ENCODE data around the gene TFIP11.
A peak's percentile ranks its signal among the peaks of the same experiment; 100 is the strongest.

TFIP11 gene

GRCh38 chr22:26481112-26481693 lies 31.1 kb downstream of the TFIP11 start:
- DNase-seq (ENCODE audit: insufficient read length, low spot score) = no peak
- no peak for FAIRE-seq

GRCh38 chr22:26480611-26480932 lies 31.7 kb downstream of the TFIP11 start:
- no peak for FAIRE-seq

GRCh38 chr22:26479792-26480610 lies 32.3 kb downstream of the TFIP11 start:
- FAIRE-seq (peak; percentile 84), DNase-seq (ENCODE audit: insufficient read length, low spot score) (no peak)

More at GRCh38 chr22:26480611-26480932, 31.7 kb downstream of the TFIP11 start:
- DNase-seq (ENCODE audit: insufficient read length, low spot score) = no peak

DNA sequence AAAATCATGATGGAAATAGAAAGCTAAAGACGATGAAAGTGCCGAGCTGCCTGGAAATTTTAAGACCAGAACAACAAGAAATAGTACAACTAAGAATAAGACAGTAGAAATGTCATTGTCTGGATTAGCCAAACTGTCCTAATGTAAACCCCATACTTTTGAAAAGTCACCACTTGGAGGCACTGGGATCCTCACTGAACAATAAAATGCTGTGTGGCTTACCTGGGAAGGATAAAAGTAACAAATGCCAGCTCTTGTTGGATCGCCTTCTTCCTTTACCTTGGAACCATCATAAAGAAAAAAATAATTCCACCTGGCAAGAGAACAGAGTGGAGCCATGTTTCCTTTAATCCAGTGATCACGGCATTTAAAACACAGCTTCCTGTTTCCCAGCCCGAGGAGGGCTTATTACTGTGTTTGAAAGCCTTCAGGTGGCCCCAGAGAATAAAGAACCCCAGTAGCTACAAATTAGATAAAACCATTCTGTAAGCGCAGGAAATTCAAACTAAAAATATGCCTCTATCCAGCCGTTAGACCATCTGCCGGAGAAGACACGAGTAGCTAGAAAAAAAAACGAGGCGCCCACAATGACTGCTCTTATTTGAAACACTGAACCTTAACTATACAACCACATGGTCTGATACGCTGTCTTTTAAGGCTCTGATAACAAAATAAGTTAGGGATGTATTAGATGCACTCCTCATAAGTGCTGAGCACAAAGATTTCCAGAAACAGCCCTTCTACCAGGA lies 33.1 kb downstream of the TFIP11 start:
- DNase-seq (ENCODE audit: insufficient read length, low spot score) (no peak), FAIRE-seq (peak; percentile 68)

DNA sequence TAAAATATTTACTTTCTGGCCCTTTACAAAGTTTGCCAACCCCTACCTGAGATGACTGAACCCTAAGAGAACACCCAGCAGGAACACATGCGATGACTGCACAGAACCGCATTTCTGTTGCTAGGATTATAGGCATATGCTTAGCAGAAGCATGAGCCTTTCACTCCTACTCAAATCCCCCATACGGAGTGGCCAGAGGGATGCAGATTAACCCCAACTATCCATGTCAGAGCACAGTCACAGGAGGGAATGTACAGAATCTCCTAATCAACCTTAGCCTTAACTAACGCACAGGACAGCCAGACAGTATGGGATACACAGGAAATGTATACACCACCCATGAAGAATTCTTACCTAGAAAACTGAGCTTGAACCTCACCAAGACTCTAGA lies 34.9 kb downstream of the TFIP11 start:
- FAIRE-seq = no peak
- no peak for DNase-seq (ENCODE audit: insufficient read length, low spot score)

- FAIRE-seq = no peak
- DNase-seq (ENCODE audit: insufficient read length, low spot score) = no peak
Observed at GRCh38 chr22:26476705-26477340, 35.5 kb downstream of the TFIP11 start.

DNA sequence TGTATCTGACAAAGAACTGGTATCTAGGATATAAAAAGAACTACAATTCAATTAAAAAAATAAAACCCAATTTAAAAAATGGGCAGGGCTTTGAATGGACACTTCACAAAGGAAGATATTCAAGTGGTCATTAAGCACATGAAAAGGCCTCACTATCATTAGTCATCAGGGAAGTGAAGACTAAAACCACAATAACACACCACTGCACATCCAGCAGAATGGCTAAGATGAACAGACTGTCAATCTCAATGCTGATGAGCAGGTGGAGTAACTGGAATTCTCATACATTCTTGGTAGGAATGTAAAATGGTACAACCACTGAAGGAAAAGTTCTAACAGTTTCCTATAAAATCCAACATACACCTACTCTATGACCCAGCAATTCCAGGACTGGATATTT lies 37.6 kb downstream of the TFIP11 start:
- FAIRE-seq = no peak
- no peak for DNase-seq (ENCODE audit: insufficient read length, low spot score)

DNA sequence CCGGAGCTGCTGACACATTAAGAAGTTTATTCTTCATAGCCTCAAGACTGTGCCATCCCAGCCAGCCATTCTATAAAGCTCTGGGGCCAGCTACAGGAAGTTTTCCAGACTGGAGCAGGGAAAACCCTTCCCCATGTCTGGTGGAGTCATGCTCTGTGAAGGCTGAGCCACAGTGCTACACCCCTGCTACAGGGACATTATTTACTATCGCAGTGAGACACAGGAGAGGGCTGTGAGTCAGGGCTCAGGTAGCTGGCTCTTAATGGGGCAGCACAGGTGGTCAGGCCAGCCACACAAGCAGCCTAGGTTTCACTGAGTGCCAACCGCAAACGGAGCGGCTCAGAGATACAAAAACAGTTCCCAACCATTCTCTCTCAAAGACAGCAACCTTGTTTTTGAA lies 40.8 kb downstream of the TFIP11 start:
- FAIRE-seq (no peak), DNase-seq (ENCODE audit: insufficient read length, low spot score) (no peak)

- DNase-seq (ENCODE audit: insufficient read length, low spot score) (no peak), FAIRE-seq (no peak)
Observed at GRCh38 chr22:26470807-26471206, 41.5 kb downstream of the TFIP11 start.

DNA sequence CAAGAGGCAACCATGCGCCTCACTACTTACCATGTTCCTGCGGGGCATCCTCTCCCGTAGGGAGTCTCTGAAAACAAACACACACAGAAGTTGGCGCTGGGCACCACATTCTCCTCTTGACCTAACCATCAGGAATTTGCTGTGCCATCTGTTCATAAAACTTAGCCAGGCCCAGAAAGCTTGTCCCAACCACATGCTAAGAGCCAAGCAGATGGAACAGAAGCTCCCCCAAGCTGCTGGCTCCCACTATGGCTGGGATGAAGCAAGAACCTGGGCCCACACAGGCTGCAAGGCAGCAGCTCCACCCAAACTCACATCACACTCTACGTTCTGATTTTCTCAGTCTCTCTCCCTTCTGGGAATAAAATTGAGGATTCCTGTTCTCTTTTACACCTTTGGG lies 46.1 kb downstream of the TFIP11 start:
- no peak for DNase-seq (ENCODE audit: insufficient read length, low spot score)
- no peak for FAIRE-seq

- DNase-seq (ENCODE audit: insufficient read length, low spot score) = no peak
- FAIRE-seq = no peak
Observed at GRCh38 chr22:26464312-26464711, 48.0 kb downstream of the TFIP11 start.

DNA sequence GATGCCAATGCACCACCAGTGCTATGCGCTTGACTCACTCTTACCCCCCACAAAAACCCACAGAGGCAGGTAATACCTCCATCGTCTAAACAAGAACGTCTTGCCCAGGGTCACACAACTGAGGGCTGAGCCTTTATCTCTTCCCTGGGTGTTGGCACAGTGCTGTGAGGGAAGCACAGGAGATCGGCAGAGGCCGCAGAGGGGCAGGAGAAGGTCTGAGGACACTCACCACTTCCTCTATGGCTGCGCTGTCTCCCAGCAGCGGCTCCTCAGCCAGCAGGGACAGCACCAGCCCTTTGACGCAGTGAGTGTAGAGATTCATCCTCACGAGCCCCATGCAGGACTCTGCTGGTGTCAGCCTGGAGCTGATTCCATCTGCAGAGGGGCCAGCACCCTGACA lies 48.6 kb downstream of the TFIP11 start:
- DNase-seq (ENCODE audit: insufficient read length, low spot score) = no peak
- FAIRE-seq = no peak

GRCh38 chr22:26463101-26463661 lies 49.1 kb downstream of the TFIP11 start:
- no peak for DNase-seq (ENCODE audit: insufficient read length, low spot score)
- no peak for FAIRE-seq

GRCh38 chr22:26462641-26463040 lies 49.6 kb downstream of the TFIP11 start:
- DNase-seq (ENCODE audit: insufficient read length, low spot score) (no peak), FAIRE-seq (no peak)

- FAIRE-seq (no peak), DNase-seq (ENCODE audit: insufficient read length, low spot score) (no peak)
Observed at GRCh38 chr22:26462051-26462450, 50.2 kb downstream of the TFIP11 start.

- FAIRE-seq (no peak), DNase-seq (ENCODE audit: insufficient read length, low spot score) (peak; percentile 44)
Observed at GRCh38 chr22:26461188-26461810, 51.0 kb downstream of the TFIP11 start.

DNA sequence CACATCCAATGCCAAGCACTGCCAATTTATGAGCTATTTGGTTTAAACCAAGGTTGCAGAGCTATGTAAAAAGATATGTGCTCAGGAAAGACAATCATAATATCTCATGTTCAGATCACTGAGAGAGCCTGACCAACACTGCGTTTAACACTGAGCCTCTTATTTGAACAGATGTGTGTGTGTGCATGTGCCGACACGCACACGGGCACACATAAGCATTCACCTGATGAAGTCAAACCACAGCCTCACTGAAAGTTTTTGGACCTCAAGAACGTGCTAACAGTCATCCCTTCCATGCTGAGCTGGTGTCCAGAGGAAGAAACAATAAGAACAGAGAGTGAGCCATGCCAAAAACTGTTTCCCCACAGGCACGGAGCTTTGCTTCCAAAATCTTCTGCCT lies 52.1 kb downstream of the TFIP11 start:
- FAIRE-seq (no peak), DNase-seq (ENCODE audit: insufficient read length, low spot score) (no peak)

DNA sequence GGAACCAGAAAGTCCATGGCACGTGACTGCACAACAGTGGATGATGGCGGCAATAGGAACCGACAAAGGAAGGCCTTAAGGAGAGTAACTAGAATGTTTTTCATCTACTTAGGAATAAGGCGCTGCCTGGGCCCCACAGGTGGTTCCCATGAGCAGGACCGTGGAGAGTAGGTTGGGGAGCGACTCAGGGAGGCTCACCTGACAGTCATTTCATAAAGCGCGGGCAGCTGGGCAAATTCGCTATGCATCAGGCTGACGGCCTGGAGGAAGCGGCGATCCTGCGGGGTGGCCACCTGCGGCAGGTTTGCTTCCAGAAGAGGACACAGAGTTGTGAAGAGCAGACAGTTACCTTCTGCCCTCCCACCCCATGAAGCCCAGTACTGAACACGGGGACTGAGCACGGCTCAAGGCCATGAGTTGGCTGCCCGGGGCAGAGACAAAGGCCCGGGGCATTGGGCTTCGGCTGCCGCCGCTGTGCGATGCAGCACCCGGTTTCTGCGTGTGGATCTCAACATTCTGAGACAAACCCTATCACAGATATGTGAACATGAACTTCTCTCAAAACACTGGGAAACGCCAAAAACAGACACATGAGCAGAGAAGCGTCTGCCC lies 54.5 kb downstream of the TFIP11 start:
- FAIRE-seq (no peak), DNase-seq (ENCODE audit: insufficient read length, low spot score) (no peak)

- DNase-seq (ENCODE audit: insufficient read length, low spot score) (no peak), FAIRE-seq (no peak)
Observed at GRCh38 chr22:26453812-26454500, 58.3 kb downstream of the TFIP11 start.

DNA sequence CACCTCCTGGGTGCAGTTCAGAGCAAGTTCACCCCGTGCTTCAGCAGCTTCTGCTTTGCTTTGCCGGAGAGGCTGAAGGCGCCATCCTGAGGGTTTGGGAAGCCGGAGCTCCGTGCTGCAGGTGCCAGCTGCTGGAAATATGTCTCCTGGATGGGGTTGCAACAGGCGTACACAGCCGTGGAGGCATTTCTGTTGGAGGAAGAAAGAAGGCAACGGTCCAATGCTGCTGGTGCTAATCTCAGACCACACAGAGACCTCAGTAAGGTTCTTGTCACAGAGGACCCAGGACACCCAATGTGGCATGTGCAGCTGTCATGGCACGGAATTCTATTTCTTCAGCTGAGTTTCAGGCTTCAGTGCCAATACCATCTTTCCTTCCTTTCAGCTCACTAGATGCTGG lies 59.1 kb downstream of the TFIP11 start:
- FAIRE-seq = no peak
- no peak for DNase-seq (ENCODE audit: insufficient read length, low spot score)
